ENCODE results near the gene CD24. TPM values are rescaled to one million over a fixed set of nuclear protein-coding genes. Genes with fewer than 3 reads are reported as not detected.
"Not testable (repeated sequence)": the region's sequence is repeated elsewhere in the genome, so short reads cannot be mapped to it uniquely, and the experiment has no call there.

CD24 gene, protein sequence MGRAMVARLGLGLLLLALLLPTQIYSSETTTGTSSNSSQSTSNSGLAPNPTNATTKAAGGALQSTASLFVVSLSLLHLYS
- 1,139 and 1,237 TPM in 2 replicates for polyA plus RNA-seq (2013)

DNA sequence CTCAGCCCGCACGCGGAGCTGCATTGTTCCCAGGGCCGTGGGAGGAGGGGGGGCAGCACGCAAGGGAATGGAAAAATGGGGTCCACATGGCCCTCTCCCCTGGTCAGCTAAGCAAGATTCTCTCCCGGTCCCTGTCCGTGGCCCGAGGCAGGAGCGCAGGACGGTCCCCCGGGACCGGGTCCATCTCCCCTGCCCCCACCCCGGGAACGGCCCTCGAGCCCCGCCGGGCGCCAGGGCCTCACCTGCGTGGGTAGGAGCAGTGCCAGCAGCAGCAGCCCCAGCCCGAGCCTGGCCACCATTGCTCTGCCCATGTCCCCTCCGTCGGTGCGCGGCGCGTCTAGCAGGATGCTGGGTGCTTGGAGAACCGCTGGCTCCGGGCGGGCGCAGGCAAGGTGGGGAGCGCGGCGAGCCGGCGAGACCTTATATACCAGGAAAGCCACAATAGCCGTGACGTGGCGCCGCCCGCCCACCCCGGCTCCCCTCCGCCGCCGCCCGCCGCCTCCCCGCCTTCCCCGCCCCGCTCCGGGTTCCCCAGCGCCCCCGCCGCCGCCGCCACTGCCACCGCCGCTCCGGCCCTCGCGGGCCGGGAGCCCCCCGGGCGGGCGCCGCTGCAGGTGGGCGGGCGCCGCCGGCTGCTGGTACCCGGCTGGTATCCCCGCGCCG lies at the start of gene CD24:
CD24 (minus strand) TSS at position 394 of the 663 bp plus-strand sequence; CDS start at position 311, 83 bp downstream.
- H3K4me3 ChIP-seq (ENCODE audit: low read depth, low read length) = peak within 1 kb of the TSS; percentile 88
- peaks cover 26% of the 10 kb centered on the region for H3K79me1 ChIP-seq (ENCODE audit: low read length)
- no CpG with 5 or more reads among the region's 73 CpGs for WGBS (ENCODE audit: extremely low coverage, insufficient coverage, insufficient read length)
- H2BK120ac ChIP-seq (ENCODE audit: insufficient read depth, low read length, poor library complexity) = peak within 1 kb of the TSS; percentile 93
- H4K91ac ChIP-seq (ENCODE audit: low read depth, low read length) = peak within 1 kb of the TSS; percentile 99
- H3K27ac ChIP-seq (ENCODE audit: low read depth, low read length) = peak within 1 kb of the TSS; percentile 98
- no peaks in the 10 kb centered on the region for H3K9me3 ChIP-seq (ENCODE audit: insufficient read depth, low read depth, low read length)
- peak within 1 kb of the TSS; percentile 95 for H4K8ac ChIP-seq (ENCODE audit: low read depth, low read length)
- peak within 1 kb of the TSS; percentile 95 for H2AFZ ChIP-seq (ENCODE audit: insufficient read depth, low read length, poor library complexity)
- peak within 1 kb of the TSS; percentile 100 for H2BK5ac ChIP-seq (ENCODE audit: low read depth, low read length, poor library complexity)
- H3K4me1 ChIP-seq (ENCODE audit: control insufficient read depth in 1 of 2, insufficient read depth in 2 of 2, low read length in 2 of 2) = peaks cover 3 to 5% of the 10 kb centered on the region in 2 experiments
- H3K18ac ChIP-seq (ENCODE audit: low read length) = peak within 1 kb of the TSS; percentile 100
- peaks cover 26% of the 10 kb centered on the region for H3K79me2 ChIP-seq (ENCODE audit: control insufficient read depth, insufficient read depth, low read length, poor library complexity)
- H4K12ac ChIP-seq (ENCODE audit: low read depth, low read length) = peak within 1 kb of the TSS; percentile 93
- peak within 1 kb of the TSS; percentile 96 for H2AK5ac ChIP-seq (ENCODE audit: low read length)
- H3K23ac ChIP-seq (ENCODE audit: low read length) = no peak within 1 kb of the TSS
- peak in 1 of 2 donors; percentile 52 for DNase-seq
- H2BK12ac ChIP-seq (ENCODE audit: low read length) = peak within 1 kb of the TSS; percentile 95
- no peaks in the 10 kb centered on the region for H3K27me3 ChIP-seq (ENCODE audit: insufficient read depth, low read length)
- peak within 1 kb of the TSS; percentile 98 for H3K9ac ChIP-seq (ENCODE audit: low read length)
- H3K4me2 ChIP-seq (ENCODE audit: low read length) = peak within 1 kb of the TSS; percentile 97
- peak within 1 kb of the TSS; percentile 99 for H3K14ac ChIP-seq (ENCODE audit: low read length)
- peak within 1 kb of the TSS; percentile 100 for H3K4ac ChIP-seq (ENCODE audit: low read depth, low read length)
- peaks cover 0 to 5% of the 10 kb centered on the region in 2 experiments for H3K36me3 ChIP-seq (ENCODE audit: control insufficient read depth in 1 of 2, insufficient read depth in 2 of 2, low read length in 2 of 2)

DNA sequence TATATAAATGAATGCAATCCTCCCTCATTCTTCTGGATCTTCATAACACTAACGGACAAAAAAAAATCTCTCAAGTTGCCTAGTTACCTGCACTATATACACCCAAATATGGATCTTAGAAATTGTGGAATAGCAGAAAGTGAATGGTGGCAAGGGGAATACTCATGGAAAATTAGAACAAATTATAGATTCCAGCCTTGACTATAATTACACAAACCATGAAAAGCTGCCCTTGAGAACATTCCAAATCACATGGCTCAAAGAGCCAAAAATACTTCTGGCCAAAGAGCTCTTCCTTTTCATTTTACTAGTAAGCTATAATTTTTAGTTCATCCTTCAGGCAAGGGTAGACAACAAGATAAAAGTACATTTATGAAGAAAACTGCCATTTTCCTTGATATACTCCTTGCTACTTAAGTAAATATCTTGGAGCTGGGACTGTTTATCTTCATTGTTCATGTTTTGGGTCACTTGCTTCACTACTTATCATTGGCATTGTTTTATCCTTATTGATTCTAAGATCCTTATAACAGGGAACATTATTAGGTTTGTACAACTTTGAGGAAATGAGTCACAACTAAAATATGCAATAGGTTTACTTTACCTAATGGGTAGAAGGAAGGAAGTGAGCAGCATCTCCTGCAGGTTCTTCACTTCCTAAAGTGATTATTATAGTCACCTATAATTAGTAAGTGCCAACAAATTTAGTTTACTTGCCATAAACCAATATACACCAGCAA lies 47.1 kb upstream of the CD24 start:
- no peak overlapping the region for H3K18ac ChIP-seq (ENCODE audit: low read length)
- H3K9ac ChIP-seq (ENCODE audit: low read length) = no peak overlapping the region
- H2AFZ ChIP-seq (ENCODE audit: insufficient read depth, low read length, poor library complexity) = no peak overlapping the region
- H3K27ac ChIP-seq (ENCODE audit: low read depth, low read length) = no peak overlapping the region
- H2BK5ac ChIP-seq (ENCODE audit: low read depth, low read length, poor library complexity) = no peak overlapping the region
- WGBS (ENCODE audit: extremely low coverage, insufficient coverage, insufficient read length) = no CpG with 5 or more reads among the region's 1 CpG
- no peaks in the 10 kb centered on the region for H3K4me1 ChIP-seq (ENCODE audit: control insufficient read depth in 1 of 2, insufficient read depth in 2 of 2, low read length in 2 of 2)
- no peak for DNase-seq
- no peak overlapping the region for H3K4me3 ChIP-seq (ENCODE audit: low read depth, low read length)
- no peak overlapping the region for H4K12ac ChIP-seq (ENCODE audit: low read depth, low read length)
- no peak overlapping the region for H4K8ac ChIP-seq (ENCODE audit: low read depth, low read length)
- no peak overlapping the region for H3K14ac ChIP-seq (ENCODE audit: low read length)
- no peak overlapping the region for H2BK120ac ChIP-seq (ENCODE audit: insufficient read depth, low read length, poor library complexity)
- H3K23ac ChIP-seq (ENCODE audit: low read length) = no peak overlapping the region
- no peak overlapping the region for H3K4me2 ChIP-seq (ENCODE audit: low read length)
- no peak overlapping the region for H2AK5ac ChIP-seq (ENCODE audit: low read length)
- H2BK12ac ChIP-seq (ENCODE audit: low read length) = no peak overlapping the region
- no peaks in the 10 kb centered on the region for H3K9me3 ChIP-seq (ENCODE audit: insufficient read depth, low read depth, low read length)
- no peak overlapping the region for H4K91ac ChIP-seq (ENCODE audit: low read depth, low read length)
- no peak overlapping the region for H3K4ac ChIP-seq (ENCODE audit: low read depth, low read length)
- H3K79me1 ChIP-seq (ENCODE audit: low read length) = no peaks in the 10 kb centered on the region
- no peaks in the 10 kb centered on the region for H3K27me3 ChIP-seq (ENCODE audit: insufficient read depth, low read length)
- H3K79me2 ChIP-seq (ENCODE audit: control insufficient read depth, insufficient read depth, low read length, poor library complexity) = no peaks in the 10 kb centered on the region
- no peaks in the 10 kb centered on the region for H3K36me3 ChIP-seq (ENCODE audit: control insufficient read depth in 1 of 2, insufficient read depth in 2 of 2, low read length in 2 of 2)

DNA sequence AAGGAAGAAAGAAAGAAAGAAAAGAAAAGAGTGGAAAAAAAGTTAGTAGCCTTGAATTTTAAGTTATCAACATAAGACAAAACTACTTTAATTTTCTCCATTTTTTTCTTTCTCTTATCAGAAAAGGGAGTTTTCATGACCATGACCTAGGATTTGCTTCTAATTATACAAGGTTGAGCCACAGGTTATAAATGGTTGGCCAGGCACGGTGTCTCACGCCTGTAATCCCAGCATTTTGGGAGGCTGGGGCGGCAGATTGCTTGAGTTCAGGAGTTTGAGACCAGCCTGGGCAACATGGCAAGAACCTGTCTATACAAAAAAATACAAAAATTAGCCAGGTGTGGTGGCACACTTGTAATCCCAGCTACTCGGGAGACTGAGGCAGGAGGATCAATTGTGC lies 45.7 kb upstream of the CD24 start:
- no peak overlapping the region for H3K4me2 ChIP-seq (ENCODE audit: low read length)
- H2BK5ac ChIP-seq (ENCODE audit: low read depth, low read length, poor library complexity) = no peak overlapping the region
- H3K4me1 ChIP-seq (ENCODE audit: control insufficient read depth in 1 of 2, insufficient read depth in 2 of 2, low read length in 2 of 2) = no peaks in the 10 kb centered on the region
- no peak overlapping the region for H2BK12ac ChIP-seq (ENCODE audit: low read length)
- H3K23ac ChIP-seq (ENCODE audit: low read length) = no peak overlapping the region
- no peak overlapping the region for H2BK120ac ChIP-seq (ENCODE audit: insufficient read depth, low read length, poor library complexity)
- no peak overlapping the region for H4K12ac ChIP-seq (ENCODE audit: low read depth, low read length)
- H3K14ac ChIP-seq (ENCODE audit: low read length) = no peak overlapping the region
- H3K9me3 ChIP-seq (ENCODE audit: insufficient read depth, low read depth, low read length) = no peaks in the 10 kb centered on the region
- H3K79me1 ChIP-seq (ENCODE audit: low read length) = no peaks in the 10 kb centered on the region
- H3K18ac ChIP-seq (ENCODE audit: low read length) = no peak overlapping the region
- no peak overlapping the region for H3K27ac ChIP-seq (ENCODE audit: low read depth, low read length)
- no peak overlapping the region for H2AFZ ChIP-seq (ENCODE audit: insufficient read depth, low read length, poor library complexity)
- no peak overlapping the region for H2AK5ac ChIP-seq (ENCODE audit: low read length)
- H3K4ac ChIP-seq (ENCODE audit: low read depth, low read length) = no peak overlapping the region
- DNase-seq = no peak
- WGBS (ENCODE audit: extremely low coverage, insufficient coverage, insufficient read length) = no CpG with 5 or more reads among the region's 4 CpGs
- H3K79me2 ChIP-seq (ENCODE audit: control insufficient read depth, insufficient read depth, low read length, poor library complexity) = no peaks in the 10 kb centered on the region
- no peaks in the 10 kb centered on the region for H3K27me3 ChIP-seq (ENCODE audit: insufficient read depth, low read length)
- no peaks in the 10 kb centered on the region for H3K36me3 ChIP-seq (ENCODE audit: control insufficient read depth in 1 of 2, insufficient read depth in 2 of 2, low read length in 2 of 2)
- H4K91ac ChIP-seq (ENCODE audit: low read depth, low read length) = no peak overlapping the region
- no peak overlapping the region for H3K9ac ChIP-seq (ENCODE audit: low read length)
- H4K8ac ChIP-seq (ENCODE audit: low read depth, low read length) = no peak overlapping the region
- H3K4me3 ChIP-seq (ENCODE audit: low read depth, low read length) = no peak overlapping the region

DNA sequence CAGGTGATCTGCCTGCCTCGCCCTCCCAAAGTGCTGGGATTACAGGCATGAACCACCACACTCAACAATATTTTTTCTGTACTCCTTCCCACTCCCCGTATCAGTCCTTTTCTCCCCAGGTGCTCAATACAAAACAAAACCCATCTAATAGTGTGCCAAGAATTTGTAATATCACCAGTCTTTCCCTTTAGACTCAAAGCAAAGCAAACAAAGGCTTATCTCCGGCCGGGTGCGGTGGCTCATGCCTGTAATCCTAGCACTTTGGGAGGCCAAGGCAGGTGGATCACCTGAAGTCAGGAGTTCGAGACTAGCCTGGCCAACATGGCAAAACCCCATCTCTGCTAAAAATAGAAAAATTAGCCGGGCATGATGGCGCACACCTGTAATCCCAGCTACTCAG lies 45.1 kb upstream of the CD24 start:
- H3K18ac ChIP-seq (ENCODE audit: low read length); H2BK12ac ChIP-seq (ENCODE audit: low read length); H3K27ac ChIP-seq (ENCODE audit: low read depth, low read length); H3K79me2 ChIP-seq (ENCODE audit: control insufficient read depth, insufficient read depth, low read length, poor library complexity); H4K91ac ChIP-seq (ENCODE audit: low read depth, low read length); H3K4me3 ChIP-seq (ENCODE audit: low read depth, low read length); H3K4me1 ChIP-seq (ENCODE audit: control insufficient read depth in 1 of 2, insufficient read depth in 2 of 2, low read length in 2 of 2); H3K23ac ChIP-seq (ENCODE audit: low read length); H3K14ac ChIP-seq (ENCODE audit: low read length); H3K79me1 ChIP-seq (ENCODE audit: low read length); H3K9me3 ChIP-seq (ENCODE audit: insufficient read depth, low read depth, low read length); H4K8ac ChIP-seq (ENCODE audit: low read depth, low read length); H2BK5ac ChIP-seq (ENCODE audit: low read depth, low read length, poor library complexity); H2AFZ ChIP-seq (ENCODE audit: insufficient read depth, low read length, poor library complexity); H3K27me3 ChIP-seq (ENCODE audit: insufficient read depth, low read length); H3K9ac ChIP-seq (ENCODE audit: low read length); H2BK120ac ChIP-seq (ENCODE audit: insufficient read depth, low read length, poor library complexity); H3K4me2 ChIP-seq (ENCODE audit: low read length); H2AK5ac ChIP-seq (ENCODE audit: low read length); H3K4ac ChIP-seq (ENCODE audit: low read depth, low read length); H3K36me3 ChIP-seq (ENCODE audit: control insufficient read depth in 1 of 2, insufficient read depth in 2 of 2, low read length in 2 of 2); DNase-seq; H4K12ac ChIP-seq (ENCODE audit: low read depth, low read length): not testable (repeated sequence)
- WGBS (ENCODE audit: extremely low coverage, insufficient coverage, insufficient read length) = no CpG with 5 or more reads among the region's 8 CpGs
